ENCODE results near the gene ADAMTS8.

ADAMTS8 gene

DNA sequence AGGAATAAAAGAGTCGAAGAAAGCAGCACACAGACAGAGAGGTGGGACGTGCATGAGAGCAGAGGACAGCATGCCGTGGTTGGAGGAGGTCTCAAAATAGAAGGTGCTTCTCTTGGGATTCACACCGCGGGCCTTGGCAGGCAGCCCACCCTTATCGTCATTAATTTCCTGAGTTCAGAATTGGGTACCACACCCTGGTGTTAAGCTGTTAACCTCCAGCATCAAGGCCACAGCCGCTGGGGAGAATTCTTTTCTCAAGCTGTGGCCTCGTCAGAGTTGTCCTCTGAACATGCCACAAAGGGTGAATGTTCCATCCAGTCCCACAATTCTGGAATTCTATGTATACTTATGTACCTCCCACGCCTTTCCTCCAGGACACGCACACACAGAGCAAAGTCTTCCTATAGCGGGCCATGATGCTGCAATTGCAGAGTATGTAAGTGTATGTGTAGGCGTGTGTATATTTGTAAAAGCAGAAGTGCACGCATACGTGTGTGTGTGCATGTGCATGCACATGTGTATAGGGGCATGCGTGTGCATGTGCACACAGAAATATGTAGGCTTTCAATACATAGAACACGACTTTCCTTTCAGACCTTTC, 39.0 kb downstream of the ADAMTS8 start:
- DNase-seq: no peak

DNA sequence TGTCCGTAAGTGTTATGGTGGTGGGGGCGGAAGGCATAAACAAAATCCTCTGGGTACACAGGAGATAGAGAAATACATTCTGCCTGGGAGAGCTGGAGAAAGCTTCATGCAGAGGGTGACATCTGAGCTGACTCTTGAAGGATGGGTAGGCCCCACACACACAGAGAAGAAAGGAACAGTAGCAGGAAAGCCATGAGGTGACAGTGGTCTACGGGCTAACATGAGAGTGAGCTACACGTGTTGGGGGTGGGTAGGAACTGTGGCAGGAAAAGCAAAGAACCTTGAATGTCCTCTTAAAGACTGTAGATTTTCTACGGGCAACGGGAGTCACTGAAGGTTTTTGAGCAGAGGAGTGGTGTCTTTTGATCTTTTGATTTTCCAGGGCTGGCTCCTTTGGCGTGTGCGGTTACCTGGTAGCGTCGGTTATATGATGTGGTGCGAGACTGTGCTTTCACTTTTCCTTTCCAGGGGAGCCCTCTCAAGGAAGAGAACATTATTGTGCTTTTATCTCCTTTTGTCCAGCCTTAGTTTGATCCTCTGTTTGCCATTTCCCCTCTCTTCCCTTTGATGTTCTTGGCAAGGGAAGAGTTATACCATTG, 39.7 kb downstream of the ADAMTS8 start:
- no peak for DNase-seq

DNA sequence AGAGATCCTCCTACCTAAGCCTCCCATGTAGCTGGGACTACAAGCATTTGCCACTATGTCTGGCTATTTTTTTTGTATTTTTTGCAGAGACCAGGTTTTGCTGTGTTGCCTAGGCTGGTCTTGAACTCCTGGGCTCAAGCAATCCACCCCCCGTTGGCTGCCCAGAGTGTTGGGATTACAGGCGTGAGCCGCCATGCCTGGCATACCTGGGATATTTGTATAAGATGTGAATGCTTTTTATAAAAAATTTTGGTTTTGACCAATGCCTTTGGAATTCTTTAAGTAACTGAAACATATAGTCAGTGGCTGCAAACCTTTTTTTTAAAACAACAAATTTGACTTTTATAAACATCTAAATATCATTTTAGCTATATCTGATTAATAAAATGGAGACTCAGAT, 42.4 kb downstream of the ADAMTS8 start:
- no peak for DNase-seq

DNA sequence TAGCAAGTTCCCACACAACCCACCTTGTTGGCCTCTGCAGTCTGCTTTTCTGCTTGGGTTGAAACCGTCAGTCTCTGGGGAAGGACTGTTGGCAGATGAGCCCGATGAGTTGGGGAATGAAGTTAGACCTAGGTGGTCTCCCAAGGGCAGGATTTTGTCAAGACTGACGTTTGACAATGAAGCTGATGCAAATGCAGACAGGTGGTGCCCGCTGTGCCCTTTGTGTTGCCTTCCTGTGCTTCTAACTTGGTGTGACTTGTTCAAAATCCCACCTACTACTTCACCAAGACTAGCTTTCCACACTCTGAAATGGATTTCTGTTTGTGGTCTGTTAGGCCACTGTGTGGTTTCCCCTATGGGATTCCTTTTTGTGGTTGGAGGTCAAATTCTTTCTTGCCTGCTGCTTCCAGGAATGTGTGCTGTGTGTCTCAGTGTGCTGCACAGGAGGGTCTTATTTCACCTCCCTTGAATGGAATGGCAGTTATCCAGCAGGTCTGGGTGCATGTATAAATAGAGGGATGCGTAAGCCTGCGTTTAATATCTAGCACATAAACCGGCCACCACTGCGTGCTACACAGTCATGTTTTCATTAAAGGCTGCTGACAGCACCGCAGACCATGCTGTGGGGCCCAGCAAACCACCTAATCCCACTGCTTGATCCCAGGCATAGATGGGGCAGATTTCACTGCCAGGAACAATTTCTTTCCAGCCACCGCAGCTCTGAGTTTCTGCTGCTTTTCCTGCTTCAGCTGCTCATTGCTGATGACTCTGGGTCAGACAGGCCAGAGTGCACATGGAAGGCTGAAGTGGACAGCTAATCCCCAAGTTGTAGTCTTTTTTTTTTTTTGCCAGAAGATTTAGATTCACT, 44.8 kb downstream of the ADAMTS8 start:
- DNase-seq: peak; percentile 16

DNA sequence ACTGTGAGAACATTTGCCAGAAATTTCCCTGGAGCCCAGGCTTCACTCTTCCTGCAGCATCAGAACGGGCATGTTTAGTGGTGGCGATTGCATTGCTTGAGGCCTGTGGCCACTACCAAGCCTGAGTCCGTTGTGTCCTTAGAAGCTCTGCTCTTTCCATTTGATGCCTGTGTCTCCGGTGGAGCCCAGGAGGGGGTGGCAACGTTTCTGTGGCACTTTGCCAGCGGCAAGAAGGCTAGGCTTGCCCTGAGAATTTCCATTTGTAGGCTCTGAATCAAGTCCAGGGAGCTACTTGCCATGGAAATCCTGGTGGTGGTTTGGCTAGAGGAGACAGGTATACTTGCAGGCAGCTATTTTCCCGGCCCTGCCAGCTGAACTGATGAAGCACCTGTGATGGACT, 47.1 kb downstream of the ADAMTS8 start:
- no peak for DNase-seq

DNA sequence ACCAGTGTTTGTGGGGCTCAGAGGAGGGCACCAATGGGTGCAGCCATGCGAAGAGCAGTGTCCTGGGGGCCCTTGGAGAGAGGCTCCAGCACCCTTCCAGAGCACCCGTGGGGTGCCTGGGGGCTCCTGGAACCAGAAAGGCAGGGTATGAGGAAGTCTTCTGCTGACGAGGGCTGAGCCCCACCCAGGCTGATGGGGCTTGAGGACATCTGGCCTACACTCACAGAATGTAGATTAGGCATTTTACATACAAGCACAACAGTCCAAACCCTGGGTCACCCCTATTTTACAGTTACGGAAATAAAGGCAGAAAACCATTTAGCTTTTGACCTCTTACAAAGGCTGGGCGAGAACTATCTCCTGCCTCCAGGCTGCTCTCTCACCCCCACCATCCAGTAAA, 47.6 kb downstream of the ADAMTS8 start:
- DNase-seq: no peak

DNA sequence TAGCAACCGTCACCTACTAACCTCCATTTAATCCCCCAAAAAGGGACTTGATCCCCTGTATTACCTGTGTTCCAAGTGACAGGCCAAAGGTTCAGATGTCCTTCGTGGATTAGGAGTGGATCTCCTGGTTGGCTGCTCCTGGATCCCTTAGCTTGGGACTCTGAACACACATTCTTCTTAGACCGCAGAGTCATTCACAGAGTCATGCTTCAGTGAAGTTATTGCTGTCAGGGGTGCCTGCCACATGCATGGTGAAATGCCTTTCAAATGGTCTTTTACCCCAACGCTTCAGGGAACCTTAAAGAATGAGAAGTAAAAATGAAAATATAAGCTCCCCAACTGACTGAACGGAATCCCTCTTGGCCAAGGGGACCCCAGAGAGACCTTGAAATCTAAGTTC, 49.1 kb downstream of the ADAMTS8 start:
- DNase-seq: peak; percentile 22

DNA sequence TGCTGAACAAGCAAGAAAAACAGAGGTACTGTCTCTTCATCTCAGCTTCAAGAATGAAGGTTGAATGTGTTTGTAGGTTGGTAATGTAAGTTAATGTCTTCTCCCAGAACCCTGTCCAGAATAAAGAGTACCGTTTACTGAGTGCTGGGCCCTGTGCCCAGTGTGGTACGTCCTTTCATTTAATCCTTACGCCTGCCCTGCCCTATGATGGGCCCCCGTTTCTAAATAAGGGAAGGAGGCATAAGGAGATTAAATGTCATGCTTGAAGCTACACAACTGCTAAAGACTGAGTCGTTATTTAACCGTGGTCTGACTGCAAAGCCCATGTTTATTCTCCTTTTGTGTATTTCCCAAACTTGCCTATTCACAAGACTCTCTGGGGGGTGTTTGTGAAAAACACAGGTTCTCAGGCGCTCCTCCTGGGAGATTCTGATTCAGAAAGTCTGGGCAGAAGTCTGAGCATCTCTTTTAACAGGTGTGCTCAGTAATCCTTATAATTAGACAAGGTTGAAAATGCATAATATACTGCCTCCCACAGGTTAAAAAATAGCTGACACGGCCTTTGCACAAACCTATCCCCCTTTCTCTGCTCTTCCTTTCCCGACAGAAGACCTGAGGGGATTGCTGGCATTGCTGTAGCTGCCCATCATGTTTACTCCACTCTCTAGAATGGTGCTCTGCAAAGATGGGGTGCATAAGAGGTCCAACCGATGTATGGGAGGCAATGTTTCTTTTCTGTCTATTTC, 57.4 kb downstream of the ADAMTS8 start:
- DNase-seq: no peak

DNA sequence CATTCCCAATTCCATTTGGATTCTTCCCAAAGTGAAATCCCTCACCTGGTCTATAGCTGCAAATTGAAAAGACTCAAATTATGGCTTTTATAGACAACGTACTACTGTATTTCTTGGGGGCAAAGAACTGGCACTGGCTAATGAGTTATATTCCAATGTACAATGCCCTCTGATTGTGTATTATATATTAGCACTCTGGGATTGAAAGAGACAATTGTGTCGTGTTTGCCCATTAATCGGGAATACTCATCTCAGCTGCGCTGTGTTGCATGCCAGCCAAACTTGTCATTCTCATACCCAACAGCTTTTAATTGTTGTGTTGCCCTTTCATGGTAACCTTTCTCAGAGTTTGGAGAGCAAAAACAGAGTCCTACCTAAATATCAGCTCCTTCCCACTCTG, 58.7 kb downstream of the ADAMTS8 start:
- DNase-seq: no peak

DNA sequence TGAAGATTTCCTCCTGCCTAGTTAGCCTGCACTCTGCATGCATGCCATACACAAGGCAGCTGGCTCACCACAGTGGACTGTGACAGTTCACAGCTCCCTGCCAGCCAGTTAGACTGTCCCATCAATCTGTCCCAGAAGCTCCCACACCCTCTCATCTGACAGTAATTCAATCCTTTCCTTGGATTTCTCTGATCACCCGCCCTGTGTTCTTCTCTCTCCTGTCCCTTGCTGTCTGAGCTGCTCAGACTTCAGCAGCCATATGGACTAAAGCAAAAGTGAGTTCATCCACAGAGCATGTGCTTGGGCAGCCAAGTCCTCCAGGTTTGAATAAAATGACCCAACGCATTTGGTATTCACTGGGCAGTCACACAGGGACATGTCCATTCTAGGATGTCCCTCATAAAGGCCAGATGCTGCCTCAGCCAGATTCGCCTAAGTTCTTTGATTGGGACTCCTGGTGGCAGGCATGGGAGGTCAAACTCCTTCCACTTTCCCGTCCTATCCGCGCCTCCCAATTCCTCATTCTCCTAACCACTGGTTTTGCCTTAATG, 59.2 kb downstream of the ADAMTS8 start:
- no peak for DNase-seq

DNA sequence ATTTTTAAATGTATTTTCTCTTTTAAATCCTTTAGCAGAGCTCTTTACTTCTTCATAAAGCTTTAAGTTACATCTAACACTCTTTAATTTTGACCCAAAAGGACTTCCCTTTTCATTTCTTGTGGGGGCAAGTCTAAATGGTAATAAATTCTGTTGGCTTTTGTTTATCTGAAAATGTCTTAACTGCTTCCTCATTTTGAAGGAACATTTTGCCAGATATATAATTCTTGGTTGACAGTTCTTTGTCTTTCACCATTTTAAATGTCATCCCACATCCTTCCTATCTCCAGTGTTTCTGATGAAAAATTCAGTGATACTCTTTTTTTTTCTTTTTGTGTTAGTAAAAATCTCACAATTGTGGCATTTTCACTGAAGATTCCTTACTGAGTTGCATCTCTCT, 69.0 kb downstream of the ADAMTS8 start:
- DNase-seq: no peak

DNA sequence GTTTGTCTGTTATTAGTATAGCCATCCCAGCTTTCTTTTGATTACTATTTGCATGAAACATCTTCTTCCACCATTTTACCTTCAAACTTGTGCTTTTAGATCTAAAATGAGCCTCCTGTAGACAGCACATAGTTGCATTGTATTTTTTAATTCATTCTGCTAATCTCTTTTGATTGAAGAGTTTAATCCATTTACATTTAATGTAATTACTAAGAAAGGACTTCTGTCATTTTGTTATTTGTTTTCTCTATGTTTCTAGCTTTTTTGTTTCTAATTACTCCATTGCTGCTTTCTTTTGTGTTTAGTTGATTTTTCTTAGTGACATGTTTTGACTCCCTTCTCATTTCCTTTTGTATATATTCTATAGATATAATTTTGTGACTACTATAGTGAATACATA, 70.0 kb downstream of the ADAMTS8 start:
- no peak for DNase-seq

Data from DMS79 treated with DMSO at 0.1 percent for 48 hours (cell line).